ENCODE results near the gene PBX1.

DNA sequence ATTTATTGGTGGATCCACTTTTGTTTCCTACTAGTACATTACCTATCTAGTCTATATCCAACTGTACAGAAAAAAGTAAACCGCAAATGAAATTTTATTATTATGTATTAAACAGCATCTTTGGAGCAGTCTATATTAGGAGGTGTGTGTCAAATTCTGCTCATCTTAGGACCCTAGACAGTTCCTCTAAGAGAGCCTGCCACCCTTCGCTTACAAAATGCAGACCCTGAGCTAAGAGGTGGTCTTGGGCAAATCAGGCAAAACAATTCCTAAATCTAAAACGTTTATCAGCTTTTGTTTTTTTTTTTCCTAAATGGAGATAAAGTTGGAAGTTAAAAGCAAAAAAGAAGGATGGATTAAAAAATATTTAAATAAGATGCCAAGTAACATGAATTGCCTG is 85.3 kb downstream of the PBX1 start:
- TF ChIP-seq EZH2 (IDR thresholded peaks at IDR 0.05; ENCODE audit: insufficient read depth, poor library complexity, severe bottlenecking) (no peak), EZH2phosphoT487 (IDR thresholded peaks at IDR 0.05; ENCODE audit: insufficient read depth, low read depth) (no peak)
